AG04450 (cell line): Measurements from ENCODE around the gene CNOT6. TPM values are rescaled to one million over a fixed set of nuclear protein-coding genes. Genes with fewer than 3 reads are reported as not detected.

Experiments used
- CTCF ChIA-PET: fragments of 300-600, 350-600 bp; formaldehyde crosslinking; extraction: SDS; loops from one replicate; lab custom pipeline; 2022; ENCODE audit warnings: antibody characterized with exemption, inconsistent platforms; lab: Charles Lee
- POLR2A ChIA-PET: fragments of 350-600 bp; formaldehyde crosslinking; extraction: SDS; loops from one replicate; lab custom pipeline; 2021; ENCODE audit warnings: antibody characterized with exemption, inconsistent platforms; lab: Yijun Ruan, JAX
- DNase-seq: peaks from one replicate; pipeline ENCODE4 v3.0.0-alpha.2; 2011; ENCODE audit warnings: low read depth, low spot score
- H3K27ac ChIP-seq: one replicate; pipeline ENCODE4 v1.5.1; 2012; ENCODE audit warnings: low read depth, low read length, control low read depth
- H3K27me3 ChIP-seq: one replicate; pipeline ENCODE4 v1.6.0; 2012; ENCODE audit warnings: low read length; ENCODE audit not compliant: control insufficient read depth, insufficient read depth
- H3K4me3 ChIP-seq: 2 replicates; pipeline ENCODE4 v1.5.1; 2011; ENCODE audit warnings: mild to moderate bottlenecking, low read depth, low read length, control low read depth
- H3K9me3 ChIP-seq: 2 replicates; pipeline ENCODE4 v1.5.1; 2012; ENCODE audit warnings: low read length; ENCODE audit not compliant: control insufficient read depth, insufficient read depth
- polyA plus RNA-seq: library from polyadenylated mRNA; depleted of rRNA; stranded (reverse); fragments of >200 nt; gene quantifications from 2 replicates; pipeline ENCODE4 v1.2.3, GENCODE V29; 2011
- TF ChIP-seq, protein P1 (sequence below): IDR thresholded peaks from 2 replicates; pipeline ENCODE4 v1.5.1; 2011; ENCODE audit warnings: low read depth, low read length, control low read depth, inconsistent platforms

The CNOT6 gene
- polyA plus RNA-seq, 1 experiment = 21.5 TPM

DNA sequence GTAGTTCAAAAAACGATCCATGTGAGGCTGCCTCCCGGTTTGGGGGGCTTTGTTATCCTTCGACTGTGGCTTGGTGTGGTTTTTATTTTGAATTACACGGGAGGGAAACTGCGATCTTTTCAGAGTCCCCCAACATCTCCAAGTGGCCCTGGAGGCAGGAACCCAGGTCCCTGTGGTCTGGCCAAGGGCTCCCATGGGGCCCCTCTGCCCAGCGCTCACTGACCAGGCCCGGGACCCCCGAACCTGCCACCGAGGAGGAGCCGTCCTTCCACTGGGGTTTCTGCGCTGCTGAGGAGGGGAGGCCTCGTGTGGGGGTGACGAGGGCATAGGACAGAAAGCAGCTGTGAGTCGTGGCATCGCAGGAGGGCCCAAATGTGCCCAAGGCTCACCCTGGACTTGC is 115.2 kb downstream of the CNOT6 start:
- TF ChIP-seq, protein P1, sequence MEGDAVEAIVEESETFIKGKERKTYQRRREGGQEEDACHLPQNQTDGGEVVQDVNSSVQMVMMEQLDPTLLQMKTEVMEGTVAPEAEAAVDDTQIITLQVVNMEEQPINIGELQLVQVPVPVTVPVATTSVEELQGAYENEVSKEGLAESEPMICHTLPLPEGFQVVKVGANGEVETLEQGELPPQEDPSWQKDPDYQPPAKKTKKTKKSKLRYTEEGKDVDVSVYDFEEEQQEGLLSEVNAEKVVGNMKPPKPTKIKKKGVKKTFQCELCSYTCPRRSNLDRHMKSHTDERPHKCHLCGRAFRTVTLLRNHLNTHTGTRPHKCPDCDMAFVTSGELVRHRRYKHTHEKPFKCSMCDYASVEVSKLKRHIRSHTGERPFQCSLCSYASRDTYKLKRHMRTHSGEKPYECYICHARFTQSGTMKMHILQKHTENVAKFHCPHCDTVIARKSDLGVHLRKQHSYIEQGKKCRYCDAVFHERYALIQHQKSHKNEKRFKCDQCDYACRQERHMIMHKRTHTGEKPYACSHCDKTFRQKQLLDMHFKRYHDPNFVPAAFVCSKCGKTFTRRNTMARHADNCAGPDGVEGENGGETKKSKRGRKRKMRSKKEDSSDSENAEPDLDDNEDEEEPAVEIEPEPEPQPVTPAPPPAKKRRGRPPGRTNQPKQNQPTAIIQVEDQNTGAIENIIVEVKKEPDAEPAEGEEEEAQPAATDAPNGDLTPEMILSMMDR = no peak
- Histone ChIP-seq H3K27me3 (no peaks in the 10 kb centered on the region), H3K4me3 (no peak overlapping the region), H3K9me3 (no peaks in the 10 kb centered on the region; the same call in 1 of the 2 replicates), H3K27ac (no peak overlapping the region)
- ChIA-PET CTCF (no interaction called here), POLR2A (no interaction called here)
- DNase-seq = no peak

DNA sequence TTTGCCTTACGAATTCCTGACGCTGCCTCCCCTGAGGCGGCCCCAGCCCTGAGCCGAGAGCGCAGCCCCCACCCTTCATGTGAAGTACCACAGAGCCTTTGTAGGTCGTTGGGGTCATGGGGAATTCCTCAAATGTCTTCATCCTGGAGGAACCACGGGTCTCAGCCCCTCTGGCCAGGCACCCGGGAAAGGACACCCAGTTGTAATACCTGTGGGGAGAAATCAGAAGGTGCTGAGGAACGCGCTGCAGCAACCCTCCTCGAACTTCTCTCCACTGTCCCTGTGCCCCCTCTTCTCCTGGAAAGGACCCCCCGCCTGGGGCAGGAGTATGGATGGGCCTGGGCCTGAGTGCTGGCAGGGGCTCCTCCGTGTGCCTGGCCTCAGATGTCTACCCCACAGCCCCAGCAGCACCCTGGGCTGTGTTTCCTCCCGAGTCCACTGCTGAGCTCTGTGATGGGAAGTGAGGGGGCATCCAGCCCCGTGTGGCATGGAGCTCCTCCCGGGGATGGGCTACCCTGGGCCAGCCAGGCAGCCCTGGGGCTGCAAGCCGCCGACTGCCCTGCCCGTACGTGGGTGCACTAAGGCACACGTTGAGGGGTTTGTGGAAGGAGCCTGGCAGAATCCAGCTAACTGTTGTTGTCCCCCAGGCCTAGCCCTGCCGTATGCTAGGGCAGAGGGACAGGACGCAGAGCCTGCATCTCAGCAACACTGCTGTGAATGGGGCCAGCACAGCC is 115.8 kb downstream of the CNOT6 start:
- no peak for DNase-seq
- no peaks in the 10 kb centered on the region for H3K27me3 ChIP-seq
- H3K27ac ChIP-seq = no peak overlapping the region
- H3K9me3 ChIP-seq = no peaks in the 10 kb centered on the region; the same call in 1 of the 2 replicates
- TF ChIP-seq, protein P1 = no peak
- CTCF ChIA-PET = no interaction called here
- POLR2A ChIA-PET = no interaction called here
- no peak overlapping the region for H3K4me3 ChIP-seq

DNA sequence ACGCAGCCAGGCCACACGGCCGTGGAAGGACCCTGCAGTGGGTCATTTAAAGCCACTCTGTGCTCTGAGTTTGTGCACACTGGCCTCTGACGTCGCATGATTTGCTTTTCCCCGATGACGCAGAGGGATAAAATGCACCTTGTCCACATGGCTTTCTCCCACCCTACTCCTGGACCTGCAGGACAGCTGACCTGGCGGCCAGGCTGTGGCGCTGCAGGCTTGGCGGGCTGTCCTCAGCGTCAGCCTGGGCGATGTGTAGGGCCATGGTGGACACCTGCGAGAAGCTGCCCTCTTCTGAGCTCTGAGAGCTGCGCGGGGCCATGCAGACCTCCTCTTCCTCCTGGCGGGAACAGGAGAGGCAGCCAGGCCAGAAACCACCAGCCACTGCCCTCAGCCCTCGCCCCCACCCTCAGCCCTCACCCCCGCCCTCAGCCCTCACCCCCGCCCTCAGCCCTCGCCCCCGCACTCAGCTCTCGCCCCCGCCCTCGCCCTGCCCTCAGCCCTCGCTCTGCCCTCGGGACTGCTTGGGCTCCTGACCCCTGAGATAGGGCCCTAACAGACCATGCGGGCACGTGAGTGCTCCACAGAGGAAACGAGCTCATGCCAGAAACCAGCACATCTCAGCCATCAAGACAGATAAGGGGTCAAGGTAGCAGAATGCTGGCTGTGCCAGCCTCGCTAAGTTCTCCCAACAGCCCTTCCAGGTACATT is 117.1 kb downstream of the CNOT6 start:
- POLR2A ChIA-PET = no interaction called here
- TF ChIP-seq, protein P1 = no peak
- Histone ChIP-seq H3K27ac (no peak overlapping the region), H3K9me3 (no peaks in the 10 kb centered on the region; the same call in 1 of the 2 replicates), H3K27me3 (no peaks in the 10 kb centered on the region), H3K4me3 (no peak overlapping the region)
- DNase-seq = no peak
- CTCF ChIA-PET = no interaction called here

DNA sequence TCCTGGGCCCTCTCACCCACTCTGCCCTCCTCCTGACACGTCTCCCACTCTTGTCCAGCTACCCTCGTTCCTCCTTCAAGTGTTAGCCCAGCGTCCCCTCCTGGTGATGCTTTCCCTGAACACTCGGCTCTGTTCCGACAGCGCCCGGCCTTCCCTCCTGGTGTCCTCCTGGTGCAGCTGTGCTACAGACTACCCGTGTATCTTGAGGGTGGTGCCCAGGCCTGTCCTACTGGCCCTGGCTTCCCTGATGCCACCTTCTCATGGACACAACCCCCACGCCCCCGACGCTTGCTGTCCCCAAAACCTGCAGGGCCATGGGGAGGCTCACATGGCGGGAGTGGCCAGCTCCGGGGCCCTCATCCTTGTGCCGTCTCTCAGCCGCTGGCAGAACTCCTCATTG is 118.5 kb downstream of the CNOT6 start:
- POLR2A ChIA-PET = no interaction called here
- TF ChIP-seq, protein P1 = no peak
- Histone ChIP-seq H3K4me3 (no peak overlapping the region), H3K27me3 (no peaks in the 10 kb centered on the region), H3K27ac (no peak overlapping the region), H3K9me3 (no peaks in the 10 kb centered on the region; the same call in 1 of the 2 replicates)
- DNase-seq = no peak
- CTCF ChIA-PET = no interaction called here

DNA sequence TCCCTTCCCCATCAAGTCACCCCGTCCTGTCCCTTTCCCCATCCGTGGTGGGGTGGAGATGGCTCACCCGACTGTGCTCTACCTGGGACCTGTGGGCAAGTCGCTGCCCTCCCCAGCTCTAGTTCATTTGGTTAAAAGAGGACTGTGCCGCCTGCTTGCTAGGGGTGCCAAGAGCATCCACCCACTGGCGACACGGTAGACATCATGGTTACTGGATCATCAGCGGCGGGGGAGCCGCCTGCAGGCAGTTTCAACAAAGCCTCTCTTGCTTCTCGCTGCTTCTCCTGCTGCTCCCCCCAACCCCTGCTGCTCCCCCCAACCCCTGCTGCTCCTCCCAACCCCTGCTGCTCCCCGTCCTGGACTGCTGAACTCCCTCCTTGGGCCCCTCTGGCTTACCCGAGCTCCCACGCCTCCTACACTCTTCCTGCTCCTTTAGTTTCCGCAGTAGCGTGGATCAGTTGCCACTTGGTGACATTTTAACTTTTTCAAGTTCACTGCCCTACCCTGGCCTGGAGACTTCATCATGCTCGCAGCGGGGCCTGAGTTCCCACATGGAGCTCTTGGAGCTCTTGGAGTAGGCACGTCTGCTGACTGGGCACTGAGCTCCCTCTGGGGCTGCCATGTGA is 119.1 kb downstream of the CNOT6 start:
- Histone ChIP-seq H3K27ac (no peak overlapping the region), H3K9me3 (no peaks in the 10 kb centered on the region; the same call in 1 of the 2 replicates), H3K27me3 (no peaks in the 10 kb centered on the region), H3K4me3 (no peak overlapping the region)
- TF ChIP-seq, protein P1 = no peak
- ChIA-PET CTCF (no interaction called here), POLR2A (no interaction called here)
- DNase-seq = no peak
